H4 (cell line): Measurements from ENCODE around the gene NEDD4. TPM values are rescaled to one million over a fixed set of nuclear protein-coding genes. Genes with fewer than 3 reads are reported as not detected.
"Not testable (repeated sequence)": the region's sequence is repeated elsewhere in the genome, so short reads cannot be mapped to it uniquely, and the experiment has no call there.

Experiments used
- DNase-seq: peaks from one replicate; pipeline ENCODE4 v3.0.0-alpha.2; 2015; ENCODE audit warnings: low spot score
- total RNA-seq: library from RNA; depleted of rRNA; stranded (reverse); fragments of >200 nt; shearing (Covaris generic); gene quantifications from 2 replicates; pipeline ENCODE4 v1.2.3, GENCODE V29; 2014

NEDD4 gene
- total RNA-seq, 1 experiment from 2014 or later, result 35.6 TPM

DNA sequence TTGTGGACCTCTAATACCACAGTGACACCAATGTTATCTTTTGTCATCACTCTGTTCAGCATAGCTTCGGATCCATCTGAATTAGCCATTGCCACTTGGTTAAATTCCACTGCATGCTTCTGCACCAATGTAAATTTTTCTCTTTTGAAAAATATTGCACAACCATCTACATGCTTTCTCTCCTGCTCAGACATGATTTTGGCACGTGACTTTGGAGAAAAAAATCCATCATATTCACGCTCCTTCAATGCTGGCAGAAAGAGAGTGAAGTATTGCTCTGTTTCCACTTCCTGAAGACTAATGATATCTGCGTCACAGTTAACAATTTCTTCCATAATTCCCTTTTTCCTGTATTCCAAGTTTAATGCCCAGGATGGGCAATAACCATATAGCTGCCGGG is 13.0 kb upstream of the NEDD4 start:
- not testable (repeated sequence) for DNase-seq

DNA sequence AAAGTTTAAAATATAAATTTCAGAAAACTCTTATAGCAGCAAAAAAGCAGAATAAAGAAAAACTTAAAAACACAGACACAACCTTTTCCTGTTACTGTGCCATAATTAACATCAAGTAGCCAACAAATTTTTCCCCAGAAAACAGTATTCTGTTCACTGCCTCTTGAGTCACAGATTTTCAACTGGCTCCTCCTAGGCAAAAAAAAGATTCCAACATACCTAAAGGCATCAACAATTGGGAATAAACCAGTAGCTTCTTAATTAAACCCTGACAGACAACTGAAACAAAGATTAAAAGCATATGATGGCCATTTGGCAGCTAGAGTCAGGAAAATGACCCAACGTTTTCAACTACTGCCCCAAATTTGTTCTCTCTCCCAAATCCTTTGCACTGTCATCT is 10.9 kb upstream of the NEDD4 start:
- DNase-seq, result not testable (repeated sequence)

DNA sequence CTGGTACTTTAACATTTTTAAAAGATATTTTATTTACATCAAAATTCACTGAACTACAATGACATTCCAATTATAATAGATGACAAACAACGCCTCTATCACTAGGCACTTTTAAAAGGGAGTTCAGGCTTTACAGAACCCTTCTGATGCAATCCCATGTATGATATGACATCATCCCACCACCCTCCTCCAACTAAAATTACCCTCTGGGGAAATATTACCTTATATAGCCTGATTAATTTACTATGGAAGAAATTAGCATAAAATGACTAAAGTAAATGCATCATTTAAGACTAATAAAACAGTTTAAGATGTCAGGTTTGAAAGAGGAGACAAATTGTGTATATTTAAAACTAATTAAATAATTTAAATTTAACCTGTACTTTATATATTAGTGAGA is 10.4 kb upstream of the NEDD4 start:
- DNase-seq, result not testable (repeated sequence)

DNA sequence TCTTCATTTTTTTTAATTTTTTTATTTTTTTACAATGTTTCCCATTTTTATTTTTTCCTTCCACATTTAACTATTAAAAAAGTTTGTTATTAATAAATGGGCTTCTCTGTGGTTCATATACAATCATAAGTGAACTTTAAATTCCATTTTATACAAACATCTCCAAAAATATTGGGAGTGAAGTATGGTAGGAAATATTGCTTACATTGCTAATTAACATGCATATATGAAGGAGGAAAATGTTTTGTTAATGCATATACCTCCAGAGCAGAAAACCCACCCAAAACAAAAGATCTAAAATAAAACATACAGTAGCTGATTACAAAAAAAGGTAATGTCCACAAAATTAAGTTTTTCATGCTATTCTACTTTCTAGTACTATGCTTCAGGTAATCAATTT is 9.9 kb upstream of the NEDD4 start:
- DNase-seq, result not testable (repeated sequence)

DNA sequence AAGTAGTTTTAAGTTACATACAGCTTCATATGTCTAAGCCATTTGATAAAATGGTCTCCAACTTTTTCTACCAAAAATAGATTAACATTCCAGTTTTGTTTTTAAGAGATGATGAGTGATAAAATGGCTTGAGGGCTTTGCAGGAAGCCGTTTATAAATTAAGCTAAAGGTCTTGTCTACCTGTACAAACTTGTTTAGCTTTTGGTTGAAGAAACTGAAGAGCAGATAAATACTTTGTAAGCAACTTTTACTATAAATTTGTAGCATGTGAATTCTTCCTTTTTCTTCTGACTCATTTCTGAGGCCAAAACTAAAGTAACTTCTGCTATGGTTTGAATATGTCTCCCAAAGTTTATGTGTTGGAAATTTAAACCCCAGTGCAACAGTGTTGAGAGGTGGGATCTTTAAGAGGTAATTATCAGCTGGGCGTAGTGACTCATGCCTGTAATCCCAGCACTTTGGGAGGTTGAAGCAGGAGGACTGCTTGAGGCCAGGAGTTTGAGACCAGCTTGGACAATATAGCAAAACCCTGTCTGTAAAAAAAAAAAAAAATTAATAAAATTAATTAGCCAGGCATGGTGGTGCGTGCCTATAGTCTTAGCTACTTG is 8.2 kb upstream of the NEDD4 start:
- no peak for DNase-seq

DNA sequence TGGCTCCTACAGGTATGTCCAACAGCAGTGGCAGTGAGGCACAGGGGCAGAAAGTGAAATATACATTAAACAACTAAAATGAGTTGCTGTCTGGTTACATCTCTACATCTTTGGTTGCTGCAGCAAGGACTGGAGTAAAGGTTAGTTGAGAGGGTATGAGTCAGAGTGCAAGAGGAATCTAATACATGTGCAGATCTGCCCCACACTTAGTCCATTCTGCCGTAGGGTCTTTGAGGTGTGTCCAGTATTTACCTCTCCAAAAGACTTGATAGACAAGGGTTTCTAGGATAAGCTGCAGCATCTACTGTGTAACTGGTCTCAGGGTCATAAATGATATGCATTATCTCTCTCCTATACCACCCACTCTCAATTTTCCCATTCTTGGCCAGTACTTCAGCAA is 6.2 kb upstream of the NEDD4 start:
- DNase-seq, result no peak

- DNase-seq, result no peak
These were observed 5.1 kb upstream of the NEDD4 start for GRCh38 chr15:55998478-55998877.

- peak; percentile 22 for DNase-seq
These were observed 570 bp upstream of the NEDD4 start for GRCh38 chr15:55993804-55994560.

DNA sequence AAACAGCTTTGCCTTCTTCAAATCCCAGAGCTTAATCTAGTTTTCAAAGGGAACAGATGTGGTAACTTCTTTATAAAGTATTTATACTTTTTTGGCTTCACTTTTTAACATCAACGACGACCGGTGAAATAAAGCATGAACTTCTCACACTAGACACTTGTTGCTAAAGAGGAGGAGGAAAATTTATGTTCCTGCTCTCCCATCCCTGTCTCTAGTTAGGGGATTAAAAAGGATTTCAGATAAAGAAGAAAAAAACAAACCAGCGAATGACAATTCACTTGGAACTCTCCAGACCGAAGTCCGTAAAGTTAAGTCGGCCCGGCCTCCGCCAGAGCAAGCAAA is 672 bp downstream of the NEDD4 start:
- DNase-seq, result no peak

DNA sequence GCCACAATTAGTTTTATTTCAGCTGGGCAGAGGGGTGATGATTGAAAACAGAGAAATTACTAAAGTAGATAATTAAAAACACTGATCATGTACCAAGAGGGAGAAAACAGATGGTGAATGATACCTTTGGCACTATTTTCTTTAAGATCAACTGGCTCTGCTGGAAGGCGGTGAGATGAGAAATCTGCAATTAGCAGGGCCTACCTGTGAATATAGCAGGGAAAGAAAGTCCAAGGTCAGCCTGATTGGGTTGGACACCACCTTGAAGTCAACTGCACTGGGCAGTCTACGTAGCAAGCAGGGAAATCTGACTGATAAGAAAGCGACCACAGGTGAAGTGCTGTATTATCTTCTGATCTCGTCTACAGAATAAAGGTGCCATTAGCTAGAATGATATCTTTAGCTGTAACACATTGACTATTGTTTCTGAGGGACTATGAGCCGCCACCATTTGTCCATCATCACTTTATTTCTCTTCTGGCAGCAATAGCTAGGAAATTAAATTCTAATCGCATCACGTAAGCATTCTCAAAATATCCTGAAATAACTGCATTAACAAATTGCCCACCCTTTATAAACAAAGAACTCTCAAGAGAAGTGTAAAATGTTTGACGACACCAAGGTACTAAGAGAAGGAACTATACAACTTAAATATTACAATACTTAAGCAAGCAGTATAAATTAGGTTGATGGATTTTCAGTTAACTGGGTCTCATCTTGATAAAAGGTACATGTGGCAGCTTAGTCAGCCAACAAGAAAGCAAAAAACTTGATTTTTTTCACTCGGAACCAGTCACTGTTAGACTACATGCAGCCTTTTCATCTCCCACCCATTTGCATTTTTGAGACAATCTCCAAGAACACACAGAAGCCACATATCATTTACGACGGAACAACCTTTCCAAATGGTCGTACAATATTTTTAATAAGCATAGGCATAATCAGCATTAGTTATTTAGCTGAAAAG is 1.3 kb downstream of the NEDD4 start:
- no peak for DNase-seq

GRCh38 chr15:55990998-55991397 is 2.4 kb downstream of the NEDD4 start:
- DNase-seq, result no peak

GRCh38 chr15:55990516-55990915 is 2.9 kb downstream of the NEDD4 start:
- no peak for DNase-seq

DNA sequence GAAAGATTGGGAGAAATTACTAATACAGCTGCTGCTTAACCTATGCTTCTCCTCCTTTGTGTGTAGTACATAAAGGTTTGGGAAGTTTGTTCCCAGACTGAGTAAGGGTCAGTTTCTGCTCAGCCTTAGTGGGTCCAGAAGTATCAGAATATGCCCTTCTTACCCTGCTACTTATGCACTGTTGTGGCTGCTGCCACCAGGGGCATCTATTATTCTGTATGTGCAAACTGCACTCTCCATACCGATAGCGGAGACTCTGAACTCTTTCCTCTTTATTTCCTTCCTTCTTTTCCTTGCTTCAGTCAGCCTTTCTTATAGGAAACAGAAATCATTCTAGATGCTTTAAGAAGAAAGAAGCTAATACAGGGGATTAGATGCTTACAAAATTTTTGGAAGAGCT is 4.0 kb downstream of the NEDD4 start:
- no peak for DNase-seq

DNA sequence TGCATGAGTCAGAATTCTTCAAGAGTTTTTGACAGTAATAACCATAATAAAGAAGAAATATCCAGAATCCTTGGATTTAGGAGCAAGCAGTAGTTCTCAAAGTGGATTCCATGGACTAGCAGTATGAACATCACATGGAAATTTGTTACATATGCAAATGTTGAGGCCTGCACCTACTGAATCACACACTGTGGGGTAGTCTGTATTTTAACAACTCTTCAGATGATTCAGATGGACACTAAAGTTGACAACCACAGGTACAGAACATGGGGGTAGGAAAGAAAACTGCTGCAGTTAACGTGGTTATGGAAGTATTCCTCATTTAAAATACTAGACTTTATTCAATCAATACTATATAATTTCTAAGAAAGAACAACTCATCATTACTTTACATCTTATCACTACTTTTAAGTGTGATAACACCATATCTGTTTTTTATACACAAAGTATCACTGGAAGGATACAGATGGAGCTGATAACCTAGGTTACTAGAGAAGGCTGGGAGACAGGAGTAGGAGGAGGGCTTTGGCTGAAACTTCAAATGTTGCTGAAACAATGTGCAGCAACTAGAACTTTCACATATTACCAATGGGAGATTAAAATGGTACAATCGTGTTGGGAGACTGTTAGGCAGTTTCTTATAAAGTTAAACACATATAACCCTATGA is 11.7 kb downstream of the NEDD4 start:
- DNase-seq, result no peak

GRCh38 chr15:55980511-55980910 is 12.9 kb downstream of the NEDD4 start:
- no peak for DNase-seq

- no peak for DNase-seq
These were observed 16.2 kb downstream of the NEDD4 start for GRCh38 chr15:55977231-55977630.

DNA sequence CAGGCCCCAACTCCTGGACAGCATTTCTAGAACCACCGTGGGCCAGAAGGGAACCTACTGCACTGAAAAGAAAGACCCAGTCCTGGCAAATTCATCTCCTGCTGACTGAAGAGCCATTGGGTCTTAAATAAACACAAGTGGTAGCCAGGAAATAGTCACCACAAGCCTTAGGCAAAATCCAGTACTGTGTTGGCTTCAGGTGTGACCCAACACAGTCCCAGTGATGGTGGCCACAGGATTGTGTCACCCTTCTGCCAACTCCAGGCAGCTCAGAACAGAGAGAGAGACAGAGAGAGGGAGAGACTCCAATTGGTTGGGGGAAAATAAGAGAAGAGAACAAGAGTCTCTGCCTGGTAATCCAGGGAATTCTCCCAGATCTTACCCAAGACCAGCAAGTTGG is 23.1 kb downstream of the NEDD4 start:
- DNase-seq, result peak; percentile 34

DNA sequence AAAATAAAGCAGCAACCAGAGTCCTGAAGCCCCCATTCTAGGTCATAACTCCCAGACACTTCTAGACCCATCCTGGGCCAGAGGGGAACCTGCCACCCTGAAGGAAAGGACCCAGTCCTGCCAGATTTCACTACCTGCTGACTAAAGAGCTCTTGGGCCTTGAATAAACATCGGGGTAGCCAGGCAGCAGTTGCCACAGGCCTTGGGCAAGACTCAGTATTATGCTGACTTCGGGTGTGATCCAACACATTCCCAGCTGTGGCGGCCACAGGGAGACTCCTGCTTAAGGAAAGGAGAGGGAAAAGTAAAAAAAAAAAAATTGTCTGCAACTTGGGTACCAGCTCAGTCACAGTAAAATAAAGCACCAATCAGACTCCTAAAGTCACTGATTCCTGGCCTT is 23.8 kb downstream of the NEDD4 start:
- DNase-seq, result peak; percentile 43

DNA sequence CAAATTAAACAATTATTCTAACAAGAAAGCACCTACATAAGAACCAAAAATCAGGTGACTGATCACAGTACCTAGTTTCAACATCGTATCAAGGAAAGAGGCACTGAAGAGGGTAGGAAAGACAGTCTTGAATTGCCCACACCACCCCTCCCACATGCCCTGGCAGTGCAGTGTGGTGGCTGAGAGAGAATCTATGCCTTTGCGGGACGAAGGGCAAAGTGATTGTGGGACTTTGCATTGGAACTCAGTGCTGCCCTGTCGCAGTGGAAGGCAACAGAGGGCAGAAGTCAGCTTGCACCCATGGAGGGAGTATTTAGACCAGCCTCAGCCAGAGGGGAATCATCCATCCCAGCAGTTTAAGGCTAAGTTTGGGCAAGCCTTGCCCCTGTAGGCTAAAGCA is 24.5 kb downstream of the NEDD4 start:
- no peak for DNase-seq

GRCh38 chr15:55965091-55965490 is 28.3 kb downstream of the NEDD4 start:
- no peak for DNase-seq

- DNase-seq, result no peak
These were observed 32.5 kb downstream of the NEDD4 start for GRCh38 chr15:55960946-55961345.
